ENCODE results near the gene SLC4A3. TPM values are rescaled to one million over a fixed set of nuclear protein-coding genes. Genes with fewer than 3 reads are reported as not detected.

Gene SLC4A3
- total RNA-seq, 1 donor from 2014 or later, result 24.4 TPM

- Mint-ChIP-seq H3K4me1 (ENCODE audit: low read depth, unreplicated experiment) (peaks cover 9% of the 10 kb centered on the region), H3K27me3 (ENCODE audit: unreplicated experiment) (peaks cover 5% of the 10 kb centered on the region), H3K9me3 (ENCODE audit: unreplicated experiment) (peaks cover 3% of the 10 kb centered on the region), H3K27ac (ENCODE audit: unreplicated experiment) (no peak overlapping the region), H3K36me3 (ENCODE audit: unreplicated experiment) (no peaks in the 10 kb centered on the region), H3K4me3 (ENCODE audit: unreplicated experiment) (no peak overlapping the region)
- TF ChIP-seq, protein P1, sequence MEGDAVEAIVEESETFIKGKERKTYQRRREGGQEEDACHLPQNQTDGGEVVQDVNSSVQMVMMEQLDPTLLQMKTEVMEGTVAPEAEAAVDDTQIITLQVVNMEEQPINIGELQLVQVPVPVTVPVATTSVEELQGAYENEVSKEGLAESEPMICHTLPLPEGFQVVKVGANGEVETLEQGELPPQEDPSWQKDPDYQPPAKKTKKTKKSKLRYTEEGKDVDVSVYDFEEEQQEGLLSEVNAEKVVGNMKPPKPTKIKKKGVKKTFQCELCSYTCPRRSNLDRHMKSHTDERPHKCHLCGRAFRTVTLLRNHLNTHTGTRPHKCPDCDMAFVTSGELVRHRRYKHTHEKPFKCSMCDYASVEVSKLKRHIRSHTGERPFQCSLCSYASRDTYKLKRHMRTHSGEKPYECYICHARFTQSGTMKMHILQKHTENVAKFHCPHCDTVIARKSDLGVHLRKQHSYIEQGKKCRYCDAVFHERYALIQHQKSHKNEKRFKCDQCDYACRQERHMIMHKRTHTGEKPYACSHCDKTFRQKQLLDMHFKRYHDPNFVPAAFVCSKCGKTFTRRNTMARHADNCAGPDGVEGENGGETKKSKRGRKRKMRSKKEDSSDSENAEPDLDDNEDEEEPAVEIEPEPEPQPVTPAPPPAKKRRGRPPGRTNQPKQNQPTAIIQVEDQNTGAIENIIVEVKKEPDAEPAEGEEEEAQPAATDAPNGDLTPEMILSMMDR (IDR thresholded peaks at IDR 0.05; ENCODE audit: partially characterized antibody, unreplicated experiment), result no peak
- no peak for DNase-seq
Observed at GRCh38 chr2:219618733-219619122, 8.7 kb upstream of the SLC4A3 start.

GRCh38 chr2:219619235-219619634 lies 8.2 kb upstream of the SLC4A3 start:
- no peak overlapping the region for H3K4me3 Mint-ChIP-seq (ENCODE audit: unreplicated experiment)
- H3K27me3 Mint-ChIP-seq (ENCODE audit: unreplicated experiment), result peaks cover 5% of the 10 kb centered on the region
- H3K36me3 Mint-ChIP-seq (ENCODE audit: unreplicated experiment), result no peaks in the 10 kb centered on the region
- no peak for DNase-seq
- H3K27ac Mint-ChIP-seq (ENCODE audit: unreplicated experiment), result no peak overlapping the region
- peaks cover 3% of the 10 kb centered on the region for H3K9me3 Mint-ChIP-seq (ENCODE audit: unreplicated experiment)
- TF ChIP-seq, protein P1 (IDR thresholded peaks at IDR 0.05; ENCODE audit: partially characterized antibody, unreplicated experiment), result no peak
- peaks cover 9% of the 10 kb centered on the region for H3K4me1 Mint-ChIP-seq (ENCODE audit: low read depth, unreplicated experiment)

DNA sequence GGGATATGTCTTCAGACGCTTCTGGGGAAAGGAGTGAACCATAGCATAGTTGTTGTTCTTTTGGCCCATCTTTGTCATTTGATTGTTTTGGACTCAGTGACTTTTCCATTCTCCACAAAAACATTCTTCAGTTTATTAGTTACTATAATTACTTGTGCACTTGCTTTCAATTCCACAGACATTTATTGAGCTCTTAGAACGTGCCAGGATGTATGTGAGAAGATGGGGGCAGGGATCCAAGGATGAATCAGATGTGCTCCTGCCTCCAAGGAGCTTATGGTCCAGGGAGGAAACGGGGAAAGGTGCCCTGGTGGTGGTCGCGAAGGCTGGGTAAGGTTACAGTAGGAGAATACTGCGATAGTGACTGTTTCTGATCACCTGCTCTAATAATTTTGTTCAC lies 6.9 kb upstream of the SLC4A3 start:
- no peak overlapping the region for H3K27ac Mint-ChIP-seq (ENCODE audit: unreplicated experiment)
- H3K4me1 Mint-ChIP-seq (ENCODE audit: low read depth, unreplicated experiment), result peaks cover 3% of the 10 kb centered on the region
- TF ChIP-seq, protein P1 (IDR thresholded peaks at IDR 0.05; ENCODE audit: partially characterized antibody, unreplicated experiment), result no peak
- H3K4me3 Mint-ChIP-seq (ENCODE audit: unreplicated experiment), result no peak overlapping the region
- H3K27me3 Mint-ChIP-seq (ENCODE audit: unreplicated experiment), result peaks cover 5% of the 10 kb centered on the region
- H3K9me3 Mint-ChIP-seq (ENCODE audit: unreplicated experiment), result no peaks in the 10 kb centered on the region
- no peak for DNase-seq
- no peaks in the 10 kb centered on the region for H3K36me3 Mint-ChIP-seq (ENCODE audit: unreplicated experiment)

GRCh38 chr2:219621935-219622334 lies 5.5 kb upstream of the SLC4A3 start:
- Mint-ChIP-seq H3K27me3 (ENCODE audit: unreplicated experiment) (peaks cover 11% of the 10 kb centered on the region), H3K36me3 (ENCODE audit: unreplicated experiment) (no peaks in the 10 kb centered on the region)

DNA sequence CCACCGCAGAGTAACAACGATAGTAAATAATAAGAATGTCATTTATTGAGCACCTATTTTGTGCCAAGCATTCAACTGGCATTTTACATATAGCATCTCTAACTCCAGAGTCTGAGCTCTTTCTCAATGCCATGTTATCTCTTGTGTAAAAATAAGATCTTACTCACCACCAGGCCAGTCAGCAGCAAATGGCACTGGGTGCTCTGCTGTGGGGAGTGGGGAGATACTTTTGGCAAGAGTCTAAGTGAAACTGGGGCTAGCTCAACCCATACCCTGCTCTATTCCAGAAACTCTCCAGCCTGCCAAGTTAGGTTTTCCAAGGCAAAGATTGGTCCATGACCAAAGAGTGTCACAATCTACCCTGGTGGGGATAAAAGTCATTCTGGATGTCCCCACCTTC lies 5.0 kb upstream of the SLC4A3 start:
- H3K9me3 Mint-ChIP-seq (ENCODE audit: unreplicated experiment), result no peaks in the 10 kb centered on the region
- no peak for DNase-seq
- H3K27me3 Mint-ChIP-seq (ENCODE audit: unreplicated experiment), result peaks cover 12% of the 10 kb centered on the region
- no peaks in the 10 kb centered on the region for H3K36me3 Mint-ChIP-seq (ENCODE audit: unreplicated experiment)
- TF ChIP-seq, protein P1 (IDR thresholded peaks at IDR 0.05; ENCODE audit: partially characterized antibody, unreplicated experiment), result no peak
- no peak overlapping the region for H3K27ac Mint-ChIP-seq (ENCODE audit: unreplicated experiment)
- H3K4me1 Mint-ChIP-seq (ENCODE audit: low read depth, unreplicated experiment), result peaks cover 7% of the 10 kb centered on the region
- H3K4me3 Mint-ChIP-seq (ENCODE audit: unreplicated experiment), result no peak overlapping the region

More at GRCh38 chr2:219621935-219622334, 5.5 kb upstream of the SLC4A3 start:
- H3K4me1 Mint-ChIP-seq (ENCODE audit: low read depth, unreplicated experiment), result peaks cover 7% of the 10 kb centered on the region
- TF ChIP-seq, protein P1 (IDR thresholded peaks at IDR 0.05; ENCODE audit: partially characterized antibody, unreplicated experiment), result no peak
- no peak for DNase-seq
- no peaks in the 10 kb centered on the region for H3K9me3 Mint-ChIP-seq (ENCODE audit: unreplicated experiment)
- no peak overlapping the region for H3K4me3 Mint-ChIP-seq (ENCODE audit: unreplicated experiment)
- H3K27ac Mint-ChIP-seq (ENCODE audit: unreplicated experiment), result no peak overlapping the region

Measured in glutamatergic neuron (in vitro differentiated cells).